ENCODE results near the gene HIC1. TPM values are rescaled to one million over a fixed set of nuclear protein-coding genes. Genes with fewer than 3 reads are reported as not detected.

HIC1 gene
- polyA plus RNA-seq, 1 donor (not counting 4 experiments of a cell fraction or from before 2014, with no cell fraction given), result 0.64 TPM

DNA sequence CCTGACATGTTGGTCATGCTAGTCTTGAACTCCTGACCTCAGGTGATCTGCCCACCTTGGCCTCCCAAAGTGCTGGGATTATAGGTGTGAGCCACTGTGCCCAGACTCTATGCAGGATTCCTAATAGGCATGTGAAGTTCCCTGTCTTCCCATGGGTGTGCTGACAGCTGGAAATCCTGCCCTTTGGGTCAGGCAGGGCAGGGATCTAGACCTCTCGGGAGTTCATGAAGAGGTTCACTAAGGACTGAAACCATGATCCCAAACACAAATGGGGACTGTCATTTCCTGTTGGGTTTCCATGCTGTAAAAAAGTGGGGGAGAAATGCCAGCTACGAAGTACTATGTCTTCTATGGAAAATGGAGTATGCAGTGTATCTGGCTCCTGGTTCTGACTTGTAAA, 52.1 kb downstream of the HIC1 start:
- Histone ChIP-seq H3K4me2 (ENCODE audit: control insufficient read depth, extremely low read depth, insufficient read depth, low read depth, low read length) (no peak overlapping the region), H3K9me1 (ENCODE audit: control insufficient read depth, extremely low read depth, insufficient read depth, low read length) (no peaks in the 10 kb centered on the region), H3K36me3 (ENCODE audit: control insufficient read depth in 2 of 2, extremely low read depth in 1 of 2, insufficient read depth in 2 of 2, low read length in 2 of 2) (no peaks in the 10 kb centered on the region), H3K4me3 (ENCODE audit: control insufficient read depth in 2 of 3, extremely low read depth in 1 of 3, insufficient read depth in 2 of 3, low read depth in 1 of 3, low read length in 3 of 3) (no peak overlapping the region), H4K20me1 (ENCODE audit: control insufficient read depth, extremely low read depth, insufficient read depth, low read length) (no peaks in the 10 kb centered on the region), H3K27me3 (ENCODE audit: control insufficient read depth, extremely low read depth, insufficient read depth, low read length) (no peaks in the 10 kb centered on the region), H3K4me1 (ENCODE audit: control insufficient read depth, extremely low read depth, insufficient read depth, low read length) (no peaks in the 10 kb centered on the region), H3K79me2 (ENCODE audit: control insufficient read depth, insufficient read depth, low read length) (no peaks in the 10 kb centered on the region), H3K9ac (ENCODE audit: control insufficient read depth, extremely low read depth, insufficient read depth, low read length) (no peak overlapping the region), H3K27ac (ENCODE audit: control insufficient read depth, insufficient read depth, low read length) (no peak overlapping the region), H3K9me3 (ENCODE audit: control insufficient read depth, low read depth, low read length) (no peaks in the 10 kb centered on the region), H2AFZ (ENCODE audit: control insufficient read depth, low read length) (no peak overlapping the region)
- no peak for DNase-seq (ENCODE audit: low read depth, low spot score)
- TF ChIP-seq EZH2 (IDR thresholded peaks at IDR 0.05; ENCODE audit: low read length), result no peak
- TF ChIP-seq, protein P1, sequence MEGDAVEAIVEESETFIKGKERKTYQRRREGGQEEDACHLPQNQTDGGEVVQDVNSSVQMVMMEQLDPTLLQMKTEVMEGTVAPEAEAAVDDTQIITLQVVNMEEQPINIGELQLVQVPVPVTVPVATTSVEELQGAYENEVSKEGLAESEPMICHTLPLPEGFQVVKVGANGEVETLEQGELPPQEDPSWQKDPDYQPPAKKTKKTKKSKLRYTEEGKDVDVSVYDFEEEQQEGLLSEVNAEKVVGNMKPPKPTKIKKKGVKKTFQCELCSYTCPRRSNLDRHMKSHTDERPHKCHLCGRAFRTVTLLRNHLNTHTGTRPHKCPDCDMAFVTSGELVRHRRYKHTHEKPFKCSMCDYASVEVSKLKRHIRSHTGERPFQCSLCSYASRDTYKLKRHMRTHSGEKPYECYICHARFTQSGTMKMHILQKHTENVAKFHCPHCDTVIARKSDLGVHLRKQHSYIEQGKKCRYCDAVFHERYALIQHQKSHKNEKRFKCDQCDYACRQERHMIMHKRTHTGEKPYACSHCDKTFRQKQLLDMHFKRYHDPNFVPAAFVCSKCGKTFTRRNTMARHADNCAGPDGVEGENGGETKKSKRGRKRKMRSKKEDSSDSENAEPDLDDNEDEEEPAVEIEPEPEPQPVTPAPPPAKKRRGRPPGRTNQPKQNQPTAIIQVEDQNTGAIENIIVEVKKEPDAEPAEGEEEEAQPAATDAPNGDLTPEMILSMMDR (optimal IDR thresholded peaks at IDR 0.05 in 1 of 3, IDR thresholded peaks at IDR 0.05 in 1 of 3, conservative IDR thresholded peaks at IDR 0.05 in 1 of 3; ENCODE audit: extremely low read depth in 1 of 3, insufficient read depth in 2 of 3, low read length in 3 of 3), result no peak
- dilution Hi-C loops (cut with MboI; ENCODE audit: extremely low pct_ligation_motif_present, low sequenced_read_pairs), result no loop called here
- no peak for FAIRE-seq

DNA sequence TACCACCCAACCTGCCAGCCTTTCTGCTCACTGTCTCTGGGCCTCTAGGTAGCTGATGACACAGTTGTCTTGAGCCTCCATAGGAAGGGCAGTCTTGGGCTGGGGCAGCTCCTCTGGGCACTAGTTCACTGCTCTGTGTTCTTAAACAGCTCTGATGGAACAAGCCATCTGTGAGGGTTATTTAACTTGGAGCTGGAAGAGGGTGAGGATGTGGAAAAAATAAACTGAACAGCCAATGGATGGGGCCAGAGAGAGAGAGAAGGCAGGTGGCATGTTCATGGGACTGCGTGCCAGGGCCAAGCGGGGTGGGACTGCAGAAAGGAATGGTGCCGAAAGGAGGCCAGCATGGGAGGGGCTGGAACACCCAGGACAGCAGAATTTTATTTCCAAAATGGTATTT, 52.6 kb downstream of the HIC1 start:
- no peak for FAIRE-seq
- dilution Hi-C loops (cut with MboI; ENCODE audit: extremely low pct_ligation_motif_present, low sequenced_read_pairs), result no loop called here
- no peak for TF ChIP-seq EZH2 (IDR thresholded peaks at IDR 0.05; ENCODE audit: low read length)
- TF ChIP-seq, protein P1 (optimal IDR thresholded peaks at IDR 0.05 in 1 of 3, IDR thresholded peaks at IDR 0.05 in 1 of 3, conservative IDR thresholded peaks at IDR 0.05 in 1 of 3; ENCODE audit: extremely low read depth in 1 of 3, insufficient read depth in 2 of 3, low read length in 3 of 3), result no peak

More for the DNA sequence above, 52.6 kb downstream of the HIC1 start:
- no peak overlapping the region for H3K27ac ChIP-seq (ENCODE audit: control insufficient read depth, insufficient read depth, low read length)
- no peak overlapping the region for H3K4me3 ChIP-seq (ENCODE audit: control insufficient read depth in 2 of 3, extremely low read depth in 1 of 3, insufficient read depth in 2 of 3, low read depth in 1 of 3, low read length in 3 of 3)
- no peaks in the 10 kb centered on the region for H3K4me1 ChIP-seq (ENCODE audit: control insufficient read depth, extremely low read depth, insufficient read depth, low read length)
- no peak for DNase-seq (ENCODE audit: low read depth, low spot score)
- no peaks in the 10 kb centered on the region for H3K79me2 ChIP-seq (ENCODE audit: control insufficient read depth, insufficient read depth, low read length)
- H4K20me1 ChIP-seq (ENCODE audit: control insufficient read depth, extremely low read depth, insufficient read depth, low read length), result no peaks in the 10 kb centered on the region
- no peak overlapping the region for H3K4me2 ChIP-seq (ENCODE audit: control insufficient read depth, extremely low read depth, insufficient read depth, low read depth, low read length)
- no peaks in the 10 kb centered on the region for H3K9me1 ChIP-seq (ENCODE audit: control insufficient read depth, extremely low read depth, insufficient read depth, low read length)
- no peaks in the 10 kb centered on the region for H3K9me3 ChIP-seq (ENCODE audit: control insufficient read depth, low read depth, low read length)
- H2AFZ ChIP-seq (ENCODE audit: control insufficient read depth, low read length), result no peak overlapping the region
- no peak overlapping the region for H3K9ac ChIP-seq (ENCODE audit: control insufficient read depth, extremely low read depth, insufficient read depth, low read length)
- H3K36me3 ChIP-seq (ENCODE audit: control insufficient read depth in 2 of 2, extremely low read depth in 1 of 2, insufficient read depth in 2 of 2, low read length in 2 of 2), result no peaks in the 10 kb centered on the region
- H3K27me3 ChIP-seq (ENCODE audit: control insufficient read depth, extremely low read depth, insufficient read depth, low read length), result no peaks in the 10 kb centered on the region
